ENCODE data around the gene IFT43. TPM values are rescaled to one million over a fixed set of nuclear protein-coding genes. Genes with fewer than 3 reads are reported as not detected.

IFT43 gene
- total and polyA plus RNA-seq, 9 donors: 14.2 to 48.8 (median 30.2) TPM

DNA sequence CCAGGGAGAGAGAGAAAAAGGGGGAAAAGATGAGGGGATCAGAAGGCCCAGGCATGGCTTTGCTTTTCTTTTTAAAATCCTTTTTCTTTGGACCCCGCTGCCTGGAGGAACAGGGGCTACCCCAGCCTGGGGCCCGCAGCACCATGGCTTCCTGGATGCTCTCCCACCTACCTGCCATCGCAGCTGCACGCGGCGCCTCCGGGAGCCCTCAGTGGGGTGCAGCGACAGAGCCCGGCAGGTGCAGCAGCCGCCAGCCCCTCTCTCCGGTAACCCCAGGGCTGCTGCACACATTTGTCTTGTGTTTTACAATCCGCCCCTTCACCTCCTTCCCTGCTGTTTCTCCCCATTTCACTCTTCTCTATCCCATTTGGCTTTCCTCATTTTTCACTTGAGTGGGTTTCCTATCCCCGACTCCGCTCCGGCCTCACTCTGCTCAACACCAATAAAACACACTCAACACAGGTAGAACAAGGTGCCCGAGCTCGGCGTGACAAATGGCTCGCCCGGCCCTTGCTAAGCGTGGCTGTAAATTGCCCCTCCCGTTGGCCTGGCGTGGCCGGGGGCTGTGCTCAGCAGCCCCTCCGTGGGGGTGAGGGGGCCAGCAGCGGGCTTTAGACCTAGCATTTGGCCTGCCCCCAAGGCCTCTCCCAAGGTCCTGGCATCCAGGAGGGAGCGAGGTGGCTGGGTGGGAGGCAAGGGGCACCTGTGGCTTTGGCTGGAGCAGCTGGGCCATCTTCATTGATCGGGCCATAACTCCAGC, 113.5 kb downstream of the IFT43 start:
- TF ChIP-seq, protein P1, sequence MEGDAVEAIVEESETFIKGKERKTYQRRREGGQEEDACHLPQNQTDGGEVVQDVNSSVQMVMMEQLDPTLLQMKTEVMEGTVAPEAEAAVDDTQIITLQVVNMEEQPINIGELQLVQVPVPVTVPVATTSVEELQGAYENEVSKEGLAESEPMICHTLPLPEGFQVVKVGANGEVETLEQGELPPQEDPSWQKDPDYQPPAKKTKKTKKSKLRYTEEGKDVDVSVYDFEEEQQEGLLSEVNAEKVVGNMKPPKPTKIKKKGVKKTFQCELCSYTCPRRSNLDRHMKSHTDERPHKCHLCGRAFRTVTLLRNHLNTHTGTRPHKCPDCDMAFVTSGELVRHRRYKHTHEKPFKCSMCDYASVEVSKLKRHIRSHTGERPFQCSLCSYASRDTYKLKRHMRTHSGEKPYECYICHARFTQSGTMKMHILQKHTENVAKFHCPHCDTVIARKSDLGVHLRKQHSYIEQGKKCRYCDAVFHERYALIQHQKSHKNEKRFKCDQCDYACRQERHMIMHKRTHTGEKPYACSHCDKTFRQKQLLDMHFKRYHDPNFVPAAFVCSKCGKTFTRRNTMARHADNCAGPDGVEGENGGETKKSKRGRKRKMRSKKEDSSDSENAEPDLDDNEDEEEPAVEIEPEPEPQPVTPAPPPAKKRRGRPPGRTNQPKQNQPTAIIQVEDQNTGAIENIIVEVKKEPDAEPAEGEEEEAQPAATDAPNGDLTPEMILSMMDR (IDR thresholded peaks at IDR 0.05): no peak
- TF ChIP-seq POLR2A (IDR thresholded peaks at IDR 0.05) (no peak), EP300 (IDR thresholded peaks at IDR 0.05) (no peak)
- Histone ChIP-seq H3K4me1 (ENCODE audit: insufficient read depth) (no peaks in the 10 kb centered on the region), H3K9me3 (no peaks in the 10 kb centered on the region), H3K4me3 (no peak overlapping the region), H3K27me3 (no peaks in the 10 kb centered on the region), H3K27ac (no peak overlapping the region), H3K36me3 (no peaks in the 10 kb centered on the region)
- 64 to 73% (median 65%) methylated on average over 28 of the region's 28 CpGs for WGBS, 3 donors
- no peak for DNase-seq
- intact Hi-C loops (cut with DNase I): no loop called here

DNA sequence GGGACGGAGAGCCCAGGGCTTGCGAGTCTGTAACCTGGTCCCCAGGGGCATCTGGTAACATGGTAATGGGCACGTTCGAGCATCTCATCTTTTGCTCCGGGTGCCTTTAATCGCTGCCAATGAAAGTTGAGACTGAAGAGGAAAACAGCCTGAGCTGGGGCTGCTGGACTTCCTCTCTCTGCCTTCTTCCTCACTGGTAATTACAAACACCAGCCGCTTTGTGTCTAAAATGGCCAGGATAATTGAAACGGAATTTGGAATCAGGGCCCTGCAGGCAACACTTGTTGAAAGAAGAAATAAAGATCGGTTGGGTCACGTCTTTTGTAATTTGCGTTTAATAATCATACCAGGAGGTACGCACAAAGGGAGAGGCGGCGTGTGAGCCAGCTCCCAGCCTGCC, 114.7 kb downstream of the IFT43 start:
- Histone ChIP-seq H3K9me3 (no peaks in the 10 kb centered on the region), H3K27ac (no peak overlapping the region), H3K27me3 (no peaks in the 10 kb centered on the region), H3K36me3 (no peaks in the 10 kb centered on the region), H3K4me3 (no peak overlapping the region), H3K4me1 (ENCODE audit: insufficient read depth) (no peaks in the 10 kb centered on the region)
- no peak for TF ChIP-seq EP300 (IDR thresholded peaks at IDR 0.05)
- no peak for TF ChIP-seq POLR2A (IDR thresholded peaks at IDR 0.05)
- TF ChIP-seq, protein P1 (IDR thresholded peaks at IDR 0.05): no peak
- intact Hi-C loops (cut with DNase I): no loop called here
- WGBS, 3 donors: 61 to 64% (median 62%) methylated on average over 14 of the region's 14 CpGs
- DNase-seq: no peak

DNA sequence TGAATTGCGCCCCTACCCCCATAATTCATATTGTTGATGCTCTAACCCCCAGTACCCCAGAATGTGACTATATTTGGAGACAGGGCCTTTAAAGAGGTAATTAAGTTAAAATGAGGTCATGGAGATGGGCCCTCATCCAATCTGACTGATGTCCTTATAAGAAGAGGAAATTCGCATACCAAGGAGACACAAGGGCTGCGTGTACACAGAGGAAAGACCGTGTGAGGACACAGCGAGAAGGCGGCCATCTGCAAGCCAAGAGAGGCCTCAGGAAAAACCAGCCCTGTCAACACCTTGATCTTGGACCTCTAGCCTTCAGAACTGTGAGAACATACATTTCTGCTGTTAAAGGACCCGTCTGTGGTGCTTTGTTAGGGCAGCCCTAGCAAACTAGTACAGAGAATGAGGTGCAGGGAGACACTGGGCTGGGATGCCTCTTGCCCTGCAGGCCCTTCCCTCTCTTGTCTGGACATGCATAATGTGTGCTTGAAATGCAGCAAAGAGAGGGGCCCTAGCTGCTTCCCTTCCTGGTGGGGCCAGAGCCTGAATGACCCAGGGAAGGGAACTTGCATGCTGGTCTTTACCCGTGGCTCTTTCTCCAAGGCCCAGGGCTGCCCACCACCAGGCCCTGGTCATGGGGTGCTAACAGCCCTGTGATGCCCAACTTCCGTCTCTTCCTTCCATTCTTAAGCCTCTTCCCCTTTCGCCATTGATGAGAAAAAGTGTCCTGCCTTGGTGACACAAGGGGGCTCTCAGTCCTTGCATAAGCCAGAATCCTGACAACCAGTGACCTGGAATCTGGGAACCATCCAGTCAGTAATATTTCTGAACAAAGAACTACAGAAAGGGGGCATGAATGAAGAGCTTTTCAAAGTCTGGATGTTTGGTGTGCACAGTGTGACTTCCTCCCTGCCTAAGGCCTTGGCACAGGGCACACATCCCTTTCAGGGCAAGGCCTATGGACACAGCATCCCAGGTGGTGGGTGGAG, 116.1 kb downstream of the IFT43 start:
- H3K27me3 ChIP-seq: no peaks in the 10 kb centered on the region
- intact Hi-C loops (cut with DNase I): no loop called here
- no peaks in the 10 kb centered on the region for H3K4me1 ChIP-seq (ENCODE audit: insufficient read depth)
- DNase-seq: no peak
- no peaks in the 10 kb centered on the region for H3K9me3 ChIP-seq
- no peaks in the 10 kb centered on the region for H3K36me3 ChIP-seq
- TF ChIP-seq POLR2A (IDR thresholded peaks at IDR 0.05): no peak
- TF ChIP-seq EP300 (IDR thresholded peaks at IDR 0.05): no peak
- no peak overlapping the region for H3K27ac ChIP-seq
- 68 to 75% (median 69%) methylated on average over 10 of the region's 10 CpGs for WGBS, 3 donors
- no peak overlapping the region for H3K4me3 ChIP-seq

- no peaks in the 10 kb centered on the region for H3K36me3 ChIP-seq
- H3K27me3 ChIP-seq: no peaks in the 10 kb centered on the region
- no peak overlapping the region for H3K4me3 ChIP-seq
- H3K4me1 ChIP-seq (ENCODE audit: insufficient read depth): no peaks in the 10 kb centered on the region
- TF ChIP-seq, protein P1 (IDR thresholded peaks at IDR 0.05): no peak
- no peak for TF ChIP-seq EP300 (IDR thresholded peaks at IDR 0.05)
- no peak for TF ChIP-seq POLR2A (IDR thresholded peaks at IDR 0.05)
- H3K27ac ChIP-seq: no peak overlapping the region
- no peaks in the 10 kb centered on the region for H3K9me3 ChIP-seq
- WGBS, 3 donors: 74 to 79% (median 77%) methylated on average over 8 of the region's 8 CpGs
- DNase-seq: no peak
- intact Hi-C loops (cut with DNase I): no loop called here
Measured at GRCh38 chr14:76104802-76105355, 119.3 kb downstream of the IFT43 start.
